Measurements from ENCODE around the gene CTNNA2.

The CTNNA2 gene

GRCh38 chr2:80009211-80009610 is 496.4 kb downstream of the CTNNA2 start:
- TF ChIP-seq SIN3A (IDR thresholded peaks at IDR 0.05; ENCODE audit: borderline replicate concordance, insufficient read depth, low read length) (no peak), TAF1 (IDR thresholded peaks at IDR 0.05; ENCODE audit: borderline replicate concordance, insufficient read depth, low read length) (no peak), FOXP2 (optimal IDR thresholded peaks at IDR 0.05; ENCODE audit: borderline replicate concordance, extremely low read depth, extremely low read length, insufficient read depth) (no peak), POLR2AphosphoS5 (IDR thresholded peaks at IDR 0.05; ENCODE audit: low read depth, low read length) (no peak)
- TF ChIP-seq, protein P1, sequence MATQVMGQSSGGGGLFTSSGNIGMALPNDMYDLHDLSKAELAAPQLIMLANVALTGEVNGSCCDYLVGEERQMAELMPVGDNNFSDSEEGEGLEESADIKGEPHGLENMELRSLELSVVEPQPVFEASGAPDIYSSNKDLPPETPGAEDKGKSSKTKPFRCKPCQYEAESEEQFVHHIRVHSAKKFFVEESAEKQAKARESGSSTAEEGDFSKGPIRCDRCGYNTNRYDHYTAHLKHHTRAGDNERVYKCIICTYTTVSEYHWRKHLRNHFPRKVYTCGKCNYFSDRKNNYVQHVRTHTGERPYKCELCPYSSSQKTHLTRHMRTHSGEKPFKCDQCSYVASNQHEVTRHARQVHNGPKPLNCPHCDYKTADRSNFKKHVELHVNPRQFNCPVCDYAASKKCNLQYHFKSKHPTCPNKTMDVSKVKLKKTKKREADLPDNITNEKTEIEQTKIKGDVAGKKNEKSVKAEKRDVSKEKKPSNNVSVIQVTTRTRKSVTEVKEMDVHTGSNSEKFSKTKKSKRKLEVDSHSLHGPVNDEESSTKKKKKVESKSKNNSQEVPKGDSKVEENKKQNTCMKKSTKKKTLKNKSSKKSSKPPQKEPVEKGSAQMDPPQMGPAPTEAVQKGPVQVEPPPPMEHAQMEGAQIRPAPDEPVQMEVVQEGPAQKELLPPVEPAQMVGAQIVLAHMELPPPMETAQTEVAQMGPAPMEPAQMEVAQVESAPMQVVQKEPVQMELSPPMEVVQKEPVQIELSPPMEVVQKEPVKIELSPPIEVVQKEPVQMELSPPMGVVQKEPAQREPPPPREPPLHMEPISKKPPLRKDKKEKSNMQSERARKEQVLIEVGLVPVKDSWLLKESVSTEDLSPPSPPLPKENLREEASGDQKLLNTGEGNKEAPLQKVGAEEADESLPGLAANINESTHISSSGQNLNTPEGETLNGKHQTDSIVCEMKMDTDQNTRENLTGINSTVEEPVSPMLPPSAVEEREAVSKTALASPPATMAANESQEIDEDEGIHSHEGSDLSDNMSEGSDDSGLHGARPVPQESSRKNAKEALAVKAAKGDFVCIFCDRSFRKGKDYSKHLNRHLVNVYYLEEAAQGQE (IDR thresholded peaks at IDR 0.05; ENCODE audit: insufficient read depth in 1 of 2, low read depth in 2 of 2, low read length in 2 of 2) = no peak

- TF ChIP-seq TAF1 (IDR thresholded peaks at IDR 0.05; ENCODE audit: borderline replicate concordance, insufficient read depth, low read length) (no peak), SIN3A (IDR thresholded peaks at IDR 0.05; ENCODE audit: borderline replicate concordance, insufficient read depth, low read length) (no peak)
These were observed 499.2 kb downstream of the CTNNA2 start for GRCh38 chr2:80012061-80012460.

DNA sequence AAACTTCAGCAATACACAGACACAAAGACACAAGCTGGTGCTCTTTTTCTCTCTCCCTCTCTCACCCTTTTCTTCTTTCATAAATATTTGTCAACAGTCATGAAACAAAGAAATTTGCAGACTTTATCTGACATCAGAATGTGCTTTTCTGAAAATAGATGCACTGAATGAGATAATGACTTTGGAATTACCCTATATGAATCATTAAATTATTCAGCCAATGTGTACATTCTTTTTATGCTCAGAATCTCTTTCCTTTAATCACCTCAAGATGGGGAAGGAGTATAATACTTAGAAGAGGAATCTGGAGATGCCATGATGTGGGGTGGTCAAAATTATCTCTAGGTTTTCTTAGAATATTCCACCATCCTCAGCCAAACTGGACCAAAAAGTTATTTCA is 501.8 kb downstream of the CTNNA2 start:
- no peak for TF ChIP-seq FOXP2 (optimal IDR thresholded peaks at IDR 0.05; ENCODE audit: borderline replicate concordance, extremely low read depth, extremely low read length, insufficient read depth)
- TF ChIP-seq TAF1 (IDR thresholded peaks at IDR 0.05; ENCODE audit: borderline replicate concordance, insufficient read depth, low read length) = no peak
- no peak for TF ChIP-seq SIN3A (IDR thresholded peaks at IDR 0.05; ENCODE audit: borderline replicate concordance, insufficient read depth, low read length)
- TF ChIP-seq, protein P1 (IDR thresholded peaks at IDR 0.05; ENCODE audit: insufficient read depth in 1 of 2, low read depth in 2 of 2, low read length in 2 of 2) = no peak
- TF ChIP-seq POLR2AphosphoS5 (IDR thresholded peaks at IDR 0.05; ENCODE audit: low read depth, low read length) = no peak

- TF ChIP-seq FOXP2 (optimal IDR thresholded peaks at IDR 0.05; ENCODE audit: borderline replicate concordance, extremely low read depth, extremely low read length, insufficient read depth) (no peak), POLR2AphosphoS5 (IDR thresholded peaks at IDR 0.05; ENCODE audit: low read depth, low read length) (no peak), SIN3A (IDR thresholded peaks at IDR 0.05; ENCODE audit: borderline replicate concordance, insufficient read depth, low read length) (no peak), TAF1 (IDR thresholded peaks at IDR 0.05; ENCODE audit: borderline replicate concordance, insufficient read depth, low read length) (no peak)
- TF ChIP-seq, protein P1 (IDR thresholded peaks at IDR 0.05; ENCODE audit: insufficient read depth in 1 of 2, low read depth in 2 of 2, low read length in 2 of 2) = no peak
These were observed 503.3 kb downstream of the CTNNA2 start for GRCh38 chr2:80016171-80016570.

GRCh38 chr2:80019571-80020460 is 507.0 kb downstream of the CTNNA2 start:
- TF ChIP-seq POLR2AphosphoS5 (IDR thresholded peaks at IDR 0.05; ENCODE audit: low read depth, low read length) (no peak), TAF1 (IDR thresholded peaks at IDR 0.05; ENCODE audit: borderline replicate concordance, insufficient read depth, low read length) (no peak), FOXP2 (optimal IDR thresholded peaks at IDR 0.05; ENCODE audit: borderline replicate concordance, extremely low read depth, extremely low read length, insufficient read depth) (no peak), SIN3A (IDR thresholded peaks at IDR 0.05; ENCODE audit: borderline replicate concordance, insufficient read depth, low read length) (no peak)
- TF ChIP-seq, protein P1 (IDR thresholded peaks at IDR 0.05; ENCODE audit: insufficient read depth in 1 of 2, low read depth in 2 of 2, low read length in 2 of 2) = no peak
